SK-N-SH (cell line): ENCODE measurements around the gene BRAF. TPM values are rescaled to one million over a fixed set of nuclear protein-coding genes. Genes with fewer than 3 reads are reported as not detected.

Experiments used
- CTCF ChIA-PET: fragments of 300-600, 350-600 bp; formaldehyde crosslinking; extraction: SDS; loops from one replicate; lab custom pipeline; 2021; lab: Yijun Ruan, JAX
- POLR2A ChIA-PET: fragments of 350-600 bp; sonication (Branson Sonifier 250); formaldehyde crosslinking; extraction: SDS; loops from one replicate; lab custom pipeline; 2020; ENCODE audit warnings: antibody characterized with exemption, inconsistent platforms; lab: Yijun Ruan, JAX
- DNase-seq: peaks from one replicate; pipeline ENCODE4 v3.0.0; 2012
- H2AFZ ChIP-seq: fragments of 200-600 bp; sonication (generic); 2 replicates; pipeline ENCODE4 v1.8.1; 2016; ENCODE audit warnings: antibody characterized with exemption, mild to moderate bottlenecking, low read depth
- H3F3A ChIP-seq: fragments of 200-600 bp; sonication (generic); replicated peaks from 2 replicates; pipeline ENCODE3; 2016; ENCODE audit warnings: antibody characterized with exemption, mild to moderate bottlenecking; ENCODE audit not compliant: insufficient read depth
- H3K27ac ChIP-seq, 2 experiments: fragments of 200-500 bp in 1 of 2; fragments of 200-600 bp in 1 of 2; sonication (Bioruptor generic) in 1 of 2; sonication (generic), shearing (Covaris generic) in 1 of 2; 2 replicates each; pipeline versions ENCODE4 v1.5.1 to v1.6.1; 2014 to 2016; ENCODE audit warnings: low read depth in 2 of 2, inconsistent platforms in 1 of 2, low read length in 1 of 2, mild to moderate bottlenecking in 1 of 2, mixed read lengths in 1 of 2
- H3K27me3 ChIP-seq: fragments of 200-600 bp; sonication (generic), shearing (Covaris generic); 2 replicates; pipeline ENCODE4 v1.6.1; 2016; ENCODE audit warnings: mixed run types; ENCODE audit not compliant: insufficient read depth
- H3K36me3 ChIP-seq, 2 experiments: fragments of 200-500 bp in 1 of 2; fragments of 200-600 bp in 1 of 2; sonication (Bioruptor generic) in 1 of 2; sonication (generic) in 1 of 2; replicated peaks in 1 of 2; 2 replicates each; pipeline versions ENCODE3 to v1.5.1; 2014 to 2016; ENCODE audit warnings: low read length in 1 of 2, mild to moderate bottlenecking in 1 of 2; ENCODE audit not compliant: insufficient read depth in 2 of 2, control insufficient read depth in 1 of 2
- H3K4me1 ChIP-seq, 2 experiments: fragments of 200-500 bp in 1 of 2; fragments of 200-600 bp in 1 of 2; sonication (Bioruptor generic) in 1 of 2; sonication (generic), shearing (Covaris generic) in 1 of 2; 2 replicates each; pipeline versions ENCODE4 v1.5.1 to v1.6.1; 2014 to 2016; ENCODE audit warnings: low read depth in 1 of 2, low read length in 1 of 2, mixed run types in 1 of 2; ENCODE audit not compliant: insufficient read depth in 2 of 2, control insufficient read depth in 1 of 2
- H3K4me2 ChIP-seq: fragments of 200-600 bp; sonication (generic), shearing (Covaris generic); 2 replicates; pipeline ENCODE4 v1.6.1; 2017; ENCODE audit warnings: mixed run types
- H3K4me3 ChIP-seq, 2 experiments: fragments of 200-500 bp in 1 of 2; fragments of 200-600 bp in 1 of 2; sonication (Bioruptor generic) in 1 of 2; sonication (generic), shearing (Covaris generic) in 1 of 2; 2 replicates each; pipeline versions ENCODE4 v1.5.1 to v1.8.1; 2014 to 2016; ENCODE audit warnings: low read depth in 2 of 2, inconsistent platforms in 1 of 2, low read length in 1 of 2, mild to moderate bottlenecking in 1 of 2, mixed read lengths in 1 of 2, moderate library complexity in 1 of 2
- H3K79me2 ChIP-seq: fragments of 200-600 bp; sonication (generic); 2 replicates; pipeline ENCODE4 v1.8.1; 2017; ENCODE audit warnings: mild to moderate bottlenecking; ENCODE audit not compliant: insufficient read depth
- H3K9ac ChIP-seq: fragments of 200-600 bp; sonication (generic); 2 replicates; pipeline ENCODE4 v1.6.1; 2017; ENCODE audit warnings: mixed run types
- H3K9me2 ChIP-seq: fragments of 200-600 bp; sonication (generic); 2 replicates; pipeline ENCODE4 v1.6.1; 2017; ENCODE audit warnings: mixed run types
- H3K9me3 ChIP-seq: fragments of 200-600 bp; sonication (generic); 2 replicates; pipeline ENCODE4 v1.6.1; 2017; ENCODE audit warnings: mixed run types, mild to moderate bottlenecking, moderate library complexity
- H4K20me1 ChIP-seq: fragments of 200-600 bp; sonication (generic); 2 replicates; pipeline ENCODE4 v1.6.1; 2017; ENCODE audit warnings: mild to moderate bottlenecking, mixed run types; ENCODE audit not compliant: insufficient read depth
- CHD2 ChIP-seq: fragments of 150-350 bp; IDR thresholded peaks from 2 replicates; pipeline ENCODE4 v1.6.1; 2018; ENCODE audit warnings: low read length; ENCODE audit not compliant: partially characterized antibody
- ELF1 ChIP-seq: IDR thresholded peaks from 2 replicates; pipeline ENCODE4 v1.4.0; 2012
- EP300 ChIP-seq, 2 experiments: IDR thresholded peaks; 2 replicates each; pipeline versions ENCODE4 v1.4.0 to v1.6.1; 2012; ENCODE audit warnings: borderline replicate concordance in 1 of 2, low read depth in 1 of 2, low read length in 1 of 2
- EZH2phosphoT487 ChIP-seq: fragments of 200-600 bp; sonication (generic); IDR thresholded peaks from 2 replicates; pipeline ENCODE4 v1.6.1; 2017; ENCODE audit warnings: low read depth, mixed run types, mild to moderate bottlenecking, antibody characterized with exemption, moderate library complexity, borderline replicate concordance
- FOSL2 ChIP-seq: IDR thresholded peaks from 2 replicates; pipeline ENCODE4 v1.4.0; 2012; ENCODE audit warnings: low read depth, mild to moderate bottlenecking, moderate library complexity, borderline replicate concordance
- GABPA ChIP-seq: IDR thresholded peaks from 2 replicates; pipeline ENCODE4 v1.4.0; 2012; ENCODE audit warnings: low read depth, mild to moderate bottlenecking
- GATA2 ChIP-seq: sonication (generic); formaldehyde crosslinking; IDR thresholded peaks from 2 replicates; pipeline ENCODE4 v1.5.0; 2020; ENCODE audit warnings: mild to moderate bottlenecking, missing genetic modification reagents
- JUND ChIP-seq: IDR thresholded peaks from 2 replicates; pipeline ENCODE4 v1.4.0; 2012
- MXI1 ChIP-seq: IDR thresholded peaks from 2 replicates; pipeline ENCODE4 v1.6.1; 2012; ENCODE audit warnings: mild to moderate bottlenecking, low read depth, low read length, improper control_type of control experiment
- NFIC ChIP-seq: IDR thresholded peaks from 2 replicates; pipeline ENCODE4 v1.4.0; 2012; ENCODE audit warnings: borderline replicate concordance
- PBX3 ChIP-seq: IDR thresholded peaks from 2 replicates; pipeline ENCODE4; 2012
- POLR2AphosphoS5 ChIP-seq: IDR thresholded peaks from 2 replicates; pipeline ENCODE4 v1.6.1; 2012; ENCODE audit warnings: low read depth, low read length
- RCOR1 ChIP-seq: fragments of 150-350 bp; IDR thresholded peaks from 2 replicates; pipeline ENCODE4 v1.6.1; 2017; ENCODE audit warnings: antibody characterized with exemption, low read length
- RFX5 ChIP-seq: IDR thresholded peaks from 2 replicates; pipeline ENCODE4 v1.6.1; 2012; ENCODE audit warnings: mild to moderate bottlenecking, improper control_type of control experiment, low read length
- RXRA ChIP-seq: IDR thresholded peaks from 2 replicates; pipeline ENCODE4 v1.4.0; 2012; ENCODE audit warnings: low read depth, mild to moderate bottlenecking, borderline replicate concordance
- SIN3A ChIP-seq: IDR thresholded peaks from 2 replicates; pipeline ENCODE4 v1.6.1; 2012; ENCODE audit warnings: low read depth, mild to moderate bottlenecking, low read length, moderate library complexity, borderline replicate concordance
- TAF1 ChIP-seq: IDR thresholded peaks from 2 replicates; pipeline ENCODE4 v1.6.1; 2012; ENCODE audit warnings: low read depth, mild to moderate bottlenecking, low read length, moderate library complexity, borderline replicate concordance
- USF1 ChIP-seq: IDR thresholded peaks from 2 replicates; pipeline ENCODE4 v1.4.0; 2012; ENCODE audit warnings: low read depth, borderline replicate concordance
- USF2 ChIP-seq: fragments of 150-350 bp; IDR thresholded peaks from 2 replicates; pipeline ENCODE4 v1.6.1; 2017; ENCODE audit warnings: antibody characterized with exemption, low read length, low read depth, borderline replicate concordance
- ZBTB33 ChIP-seq: IDR thresholded peaks from 2 replicates; pipeline ENCODE4 v1.4.0; 2012; ENCODE audit warnings: low read depth, borderline replicate concordance
- WGBS: methylation state at CpG from one replicate; pipeline ENCODE4 v1.1.6; 2017; ENCODE audit warnings: low lambda C conversion rate; 5-methylcytosine and 5-hydroxymethylcytosine counted together
- polyA plus RNA-seq, 3 experiments: library from polyadenylated mRNA; depleted of rRNA; stranded (reverse); fragments of >200 nt; gene quantifications; 2 replicates each; pipeline ENCODE4 v1.2.3, GENCODE V29; 2012
- TF ChIP-seq, protein P1 (sequence below): IDR thresholded peaks from 2 replicates; pipeline ENCODE4 v1.4.0; 2012; ENCODE audit warnings: low read depth
- TF ChIP-seq, protein P2 (sequence below): fragments of 200-600 bp; sonication (generic); IDR thresholded peaks from 2 replicates; pipeline ENCODE4 v1.6.1; 2017; ENCODE audit warnings: antibody characterized with exemption, mild to moderate bottlenecking, moderate library complexity
- TF ChIP-seq, protein P3 (sequence below): fragments of 150-350 bp; IDR thresholded peaks from 2 replicates; pipeline ENCODE4 v1.6.1; 2016; ENCODE audit warnings: mild to moderate bottlenecking, low read depth, low read length

BRAF gene
- polyA plus RNA-seq (2012; rRNA removed), result 5.2 and 6.7 TPM in 2 replicates
- polyA plus RNA-seq (2012; cell fraction: cytosol; rRNA removed), result 6.2 and 6.6 TPM in 2 replicates
- 7.1 and 13.7 TPM in 2 replicates for polyA plus RNA-seq (2012; cell fraction: nucleus; rRNA removed)

- Histone ChIP-seq H3K4me1 (peaks cover 11 to 32% of the 10 kb centered on the region in 2 experiments; a peak in 3 of 4 replicates), H3F3A (peaks cover 7% of the 10 kb centered on the region), H3K27me3 (no peaks in the 10 kb centered on the region), H3K4me3 (peak within 1 kb of the TSS; percentile 98 to 100), H3K9ac (peak within 1 kb of the TSS; percentile 97), H3K27ac (peak within 1 kb of the TSS; percentile 92 to 97), H3K4me2 (peak within 1 kb of the TSS; percentile 85), H3K36me3 (no peaks in the 10 kb centered on the region), H4K20me1 (peaks cover 37% of the 10 kb centered on the region), H3K79me2 (peaks cover 46% of the 10 kb centered on the region), H3K9me3 (no peaks in the 10 kb centered on the region), H2AFZ (peak within 1 kb of the TSS; percentile 98), H3K9me2 (no peaks in the 10 kb centered on the region)
- CTCF ChIA-PET, result interaction anchor here (0.7 to 2.6 kb wide), 10 partner anchors 18 to 730 kb away, joined by 3 to 15 read pairs (median 4); partner anchors contain the start of genes MRPS33 and NDUFB2
- DNase-seq, result peak; percentile 96
- 2% methylated on average over 51 of the region's 56 CpGs for WGBS
- POLR2A ChIA-PET, result interaction anchor here (1.5 to 2.1 kb wide), 2 partner anchors 90 to 114 kb away, joined by 8 to 10 read pairs; partner anchors contain the start of gene MRPS33
- TF ChIP-seq, protein P1, sequence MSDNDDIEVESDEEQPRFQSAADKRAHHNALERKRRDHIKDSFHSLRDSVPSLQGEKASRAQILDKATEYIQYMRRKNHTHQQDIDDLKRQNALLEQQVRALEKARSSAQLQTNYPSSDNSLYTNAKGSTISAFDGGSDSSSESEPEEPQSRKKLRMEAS, result peak; percentile 93
- TF ChIP-seq RXRA (no peak), CHD2 (peak; percentile 65), ELF1 (no peak), POLR2AphosphoS5 (peak; percentile 91), TAF1 (peak; percentile 61), EP300 (IDR thresholded peaks at IDR 0.05; ENCODE audit: borderline replicate concordance in 1 of 2, low read depth in 1 of 2, low read length in 1 of 2) (peak in 1 of 2 experiments; percentile 6; a peak in 2 of 4 replicates), JUND (no peak), FOSL2 (peak; percentile 19; the same call in 1 of the 2 replicates), USF1 (peak; percentile 64; the same call in 1 of the 2 replicates), RFX5 (0 out of 2 replicates have a peak, but pooled peaks have one; percentile 13), GABPA (0 out of 2 replicates have a peak, but pooled peaks have one; percentile 18), GATA2 (CRISPR knock-in tag) (no peak), EZH2phosphoT487 (no peak), ZBTB33 (no peak), USF2 (no peak), PBX3 (no peak), NFIC (no peak), RCOR1 (peak; percentile 63; the same call in 1 of the 2 replicates), MXI1 (peak; percentile 69; the same call in 1 of the 2 replicates), SIN3A (peak; percentile 49; the same call in 1 of the 2 replicates)
- TF ChIP-seq, protein P2, sequence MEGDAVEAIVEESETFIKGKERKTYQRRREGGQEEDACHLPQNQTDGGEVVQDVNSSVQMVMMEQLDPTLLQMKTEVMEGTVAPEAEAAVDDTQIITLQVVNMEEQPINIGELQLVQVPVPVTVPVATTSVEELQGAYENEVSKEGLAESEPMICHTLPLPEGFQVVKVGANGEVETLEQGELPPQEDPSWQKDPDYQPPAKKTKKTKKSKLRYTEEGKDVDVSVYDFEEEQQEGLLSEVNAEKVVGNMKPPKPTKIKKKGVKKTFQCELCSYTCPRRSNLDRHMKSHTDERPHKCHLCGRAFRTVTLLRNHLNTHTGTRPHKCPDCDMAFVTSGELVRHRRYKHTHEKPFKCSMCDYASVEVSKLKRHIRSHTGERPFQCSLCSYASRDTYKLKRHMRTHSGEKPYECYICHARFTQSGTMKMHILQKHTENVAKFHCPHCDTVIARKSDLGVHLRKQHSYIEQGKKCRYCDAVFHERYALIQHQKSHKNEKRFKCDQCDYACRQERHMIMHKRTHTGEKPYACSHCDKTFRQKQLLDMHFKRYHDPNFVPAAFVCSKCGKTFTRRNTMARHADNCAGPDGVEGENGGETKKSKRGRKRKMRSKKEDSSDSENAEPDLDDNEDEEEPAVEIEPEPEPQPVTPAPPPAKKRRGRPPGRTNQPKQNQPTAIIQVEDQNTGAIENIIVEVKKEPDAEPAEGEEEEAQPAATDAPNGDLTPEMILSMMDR, result no peak
- TF ChIP-seq, protein P3, sequence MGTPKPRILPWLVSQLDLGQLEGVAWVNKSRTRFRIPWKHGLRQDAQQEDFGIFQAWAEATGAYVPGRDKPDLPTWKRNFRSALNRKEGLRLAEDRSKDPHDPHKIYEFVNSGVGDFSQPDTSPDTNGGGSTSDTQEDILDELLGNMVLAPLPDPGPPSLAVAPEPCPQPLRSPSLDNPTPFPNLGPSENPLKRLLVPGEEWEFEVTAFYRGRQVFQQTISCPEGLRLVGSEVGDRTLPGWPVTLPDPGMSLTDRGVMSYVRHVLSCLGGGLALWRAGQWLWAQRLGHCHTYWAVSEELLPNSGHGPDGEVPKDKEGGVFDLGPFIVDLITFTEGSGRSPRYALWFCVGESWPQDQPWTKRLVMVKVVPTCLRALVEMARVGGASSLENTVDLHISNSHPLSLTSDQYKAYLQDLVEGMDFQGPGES, result no peak
These were observed at the start of gene BRAF for GRCh38 chr7:140924821-140925421. TSS of gene BRAF (minus strand) at chr7:140924929. CDS start at chr7:140924703, 226 bp downstream.
